Neural cell (in vitro differentiated cells): ENCODE data around the gene MSX2.

ENCODE experiments used
- EP300 ChIP-seq: fragments of 450-650 bp; conservative IDR thresholded peaks from 2 replicates; pipeline ENCODE4 v1.6.1; 2014; ENCODE audit warnings: antibody characterized with exemption, mild to moderate bottlenecking, moderate library complexity; ENCODE audit not compliant: poor library complexity, severe bottlenecking
- EZH2 ChIP-seq: fragments of 200-600, 300-800 bp; shearing (Covaris generic), sonication (generic); IDR thresholded peaks from 2 replicates; pipeline ENCODE4 v1.6.1; 2014; ENCODE audit warnings: antibody characterized with exemption, low read length, borderline replicate concordance, mild to moderate bottlenecking; ENCODE audit not compliant: insufficient read depth, poor library complexity, severe bottlenecking
- TF ChIP-seq, protein P1 (sequence below): fragments of 450-650 bp; IDR thresholded peaks from 2 replicates; pipeline ENCODE4 v1.5.1; 2014; ENCODE audit warnings: antibody characterized with exemption, mild to moderate bottlenecking, moderate library complexity; ENCODE audit not compliant: poor library complexity, severe bottlenecking

DNA sequence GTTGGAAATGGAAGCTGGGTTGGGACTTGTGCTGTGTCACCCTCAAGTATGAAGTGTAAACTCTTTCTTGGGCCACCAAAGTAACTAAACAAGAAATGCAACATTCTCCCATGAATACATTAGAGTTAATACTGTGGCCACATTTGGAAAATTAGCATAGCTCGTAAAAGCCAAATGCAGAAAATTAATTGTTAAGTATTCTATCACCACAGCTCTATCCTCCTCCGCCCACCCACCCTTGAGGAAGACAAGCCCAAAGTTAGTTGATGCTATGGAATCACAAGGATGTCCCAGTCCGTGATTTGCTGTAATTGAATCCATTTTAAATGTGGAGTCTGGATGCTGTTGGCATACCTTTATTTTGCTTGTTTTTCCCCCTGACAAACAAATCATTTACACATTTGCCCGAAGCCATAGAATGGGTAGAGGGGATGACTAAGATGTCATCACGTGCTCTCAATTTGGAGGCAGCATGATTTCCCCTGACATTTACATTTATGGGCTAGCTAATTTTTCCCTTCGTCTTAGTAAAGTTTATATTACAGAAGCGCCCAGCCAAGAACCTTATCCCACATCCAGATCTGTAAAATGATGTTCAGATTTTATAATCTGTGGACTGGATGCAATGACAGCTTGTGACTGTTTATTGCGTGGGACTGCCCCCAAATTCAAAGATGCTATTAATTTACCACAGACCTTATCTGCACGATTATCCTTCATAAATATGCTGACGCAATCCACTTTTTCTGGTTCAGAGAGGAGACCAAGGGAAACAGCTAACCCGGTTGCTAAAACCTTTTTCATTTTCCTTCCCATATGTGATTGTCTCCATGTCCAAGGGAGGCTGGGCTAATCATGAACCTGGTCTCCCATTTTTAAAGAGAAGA is 3.7 kb downstream of the MSX2 start:
- TF ChIP-seq EZH2, result no peak
- TF ChIP-seq EP300, result no peak
- TF ChIP-seq, protein P1, sequence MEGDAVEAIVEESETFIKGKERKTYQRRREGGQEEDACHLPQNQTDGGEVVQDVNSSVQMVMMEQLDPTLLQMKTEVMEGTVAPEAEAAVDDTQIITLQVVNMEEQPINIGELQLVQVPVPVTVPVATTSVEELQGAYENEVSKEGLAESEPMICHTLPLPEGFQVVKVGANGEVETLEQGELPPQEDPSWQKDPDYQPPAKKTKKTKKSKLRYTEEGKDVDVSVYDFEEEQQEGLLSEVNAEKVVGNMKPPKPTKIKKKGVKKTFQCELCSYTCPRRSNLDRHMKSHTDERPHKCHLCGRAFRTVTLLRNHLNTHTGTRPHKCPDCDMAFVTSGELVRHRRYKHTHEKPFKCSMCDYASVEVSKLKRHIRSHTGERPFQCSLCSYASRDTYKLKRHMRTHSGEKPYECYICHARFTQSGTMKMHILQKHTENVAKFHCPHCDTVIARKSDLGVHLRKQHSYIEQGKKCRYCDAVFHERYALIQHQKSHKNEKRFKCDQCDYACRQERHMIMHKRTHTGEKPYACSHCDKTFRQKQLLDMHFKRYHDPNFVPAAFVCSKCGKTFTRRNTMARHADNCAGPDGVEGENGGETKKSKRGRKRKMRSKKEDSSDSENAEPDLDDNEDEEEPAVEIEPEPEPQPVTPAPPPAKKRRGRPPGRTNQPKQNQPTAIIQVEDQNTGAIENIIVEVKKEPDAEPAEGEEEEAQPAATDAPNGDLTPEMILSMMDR, result no peak
